HG03442 (cell line): Measurements from ENCODE around the gene BLTP3A.
"Not testable (repeated sequence)": the region's sequence is repeated elsewhere in the genome, so short reads cannot be mapped to it uniquely, and the experiment has no call there.

Experiments used
- ATAC-seq: cut with Tn5 transposase; IDR thresholded peaks from one replicate; pipeline ENCODE4 v1.9.1; 2021; ENCODE audit warnings: mild to moderate bottlenecking, moderate library complexity; ENCODE audit not compliant: unreplicated experiment

The BLTP3A gene, protein sequence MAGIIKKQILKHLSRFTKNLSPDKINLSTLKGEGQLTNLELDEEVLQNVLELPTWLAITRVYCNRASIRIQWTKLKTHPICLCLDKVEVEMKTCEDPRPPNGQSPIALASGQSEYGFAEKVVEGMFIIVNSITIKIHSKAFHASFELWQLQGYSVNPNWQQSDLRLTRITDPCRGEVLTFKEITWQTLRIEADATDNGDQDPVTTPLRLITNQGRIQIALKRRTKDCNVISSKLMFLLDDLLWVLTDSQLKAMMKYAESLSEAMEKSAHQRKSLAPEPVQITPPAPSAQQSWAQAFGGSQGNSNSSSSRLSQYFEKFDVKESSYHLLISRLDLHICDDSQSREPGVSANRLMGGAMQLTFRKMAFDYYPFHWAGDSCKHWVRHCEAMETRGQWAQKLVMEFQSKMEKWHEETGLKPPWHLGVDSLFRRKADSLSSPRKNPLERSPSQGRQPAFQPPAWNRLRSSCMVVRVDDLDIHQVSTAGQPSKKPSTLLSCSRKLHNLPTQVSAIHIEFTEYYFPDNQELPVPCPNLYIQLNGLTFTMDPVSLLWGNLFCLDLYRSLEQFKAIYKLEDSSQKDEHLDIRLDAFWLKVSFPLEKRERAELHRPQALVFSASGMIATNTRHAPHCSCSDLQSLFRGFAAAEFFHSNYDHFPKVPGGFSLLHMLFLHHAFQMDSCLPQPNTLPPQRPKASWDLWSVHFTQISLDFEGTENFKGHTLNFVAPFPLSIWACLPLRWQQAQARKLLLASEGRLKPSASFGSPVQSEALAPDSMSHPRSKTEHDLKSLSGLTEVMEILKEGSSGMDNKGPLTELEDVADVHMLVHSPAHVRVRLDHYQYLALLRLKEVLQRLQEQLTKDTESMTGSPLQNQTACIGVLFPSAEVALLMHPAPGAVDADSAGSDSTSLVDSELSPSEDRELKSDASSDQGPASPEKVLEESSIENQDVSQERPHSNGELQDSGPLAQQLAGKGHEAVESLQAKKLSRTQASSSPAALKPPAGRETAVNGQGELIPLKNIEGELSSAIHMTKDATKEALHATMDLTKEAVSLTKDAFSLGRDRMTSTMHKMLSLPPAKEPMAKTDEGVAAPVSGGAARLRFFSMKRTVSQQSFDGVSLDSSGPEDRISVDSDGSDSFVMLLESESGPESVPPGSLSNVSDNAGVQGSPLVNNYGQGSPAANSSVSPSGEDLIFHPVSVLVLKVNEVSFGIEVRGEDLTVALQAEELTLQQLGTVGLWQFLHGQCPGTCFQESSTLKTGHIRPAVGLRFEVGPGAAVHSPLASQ (N-terminal part only)

DNA sequence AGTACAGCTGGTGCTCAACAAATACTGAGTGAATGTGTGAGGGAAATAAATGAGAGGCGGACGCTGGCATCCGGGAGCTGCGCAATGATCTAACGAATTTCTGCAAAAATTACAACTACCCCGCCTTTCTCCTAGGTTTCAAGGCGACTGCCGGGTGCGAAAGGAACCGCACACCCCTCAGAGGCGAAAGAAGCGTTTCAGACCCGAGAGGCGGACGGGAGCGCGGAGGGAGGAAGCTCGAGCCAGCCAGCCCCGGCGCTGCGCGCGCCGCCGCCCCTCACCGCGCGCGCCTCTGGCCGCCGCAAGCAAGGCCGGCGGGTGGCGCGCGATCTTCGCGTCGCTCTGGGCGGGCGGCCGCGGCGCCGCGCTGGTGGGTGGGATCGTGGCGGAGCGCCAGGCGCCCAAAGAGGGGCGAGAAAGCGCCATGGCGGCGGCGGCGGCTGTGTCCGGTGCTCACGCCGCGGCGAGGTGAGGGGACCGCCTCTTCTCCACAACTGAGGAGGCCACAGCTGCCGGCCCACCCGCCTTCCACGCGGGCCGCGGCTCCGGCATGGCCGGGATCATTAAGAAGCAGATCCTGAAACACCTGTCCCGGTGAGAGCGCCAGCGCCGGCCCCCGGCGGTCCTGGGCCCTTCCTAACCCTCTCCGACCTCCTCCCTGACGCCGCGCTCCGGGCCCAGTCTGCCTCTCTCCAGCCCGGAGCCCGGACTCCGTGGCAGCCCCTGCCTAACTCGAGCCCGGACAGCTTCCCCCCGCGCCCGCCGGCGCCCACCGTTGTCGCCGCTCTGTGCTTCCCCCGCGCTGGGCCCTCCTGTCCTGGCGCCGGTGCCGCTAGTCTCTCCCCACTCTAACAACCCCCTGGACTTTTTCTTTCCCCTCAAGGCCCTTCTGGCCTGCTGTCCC is at the start of gene BLTP3A:
TSS of gene BLTP3A (plus strand) at position 383 of the 904 bp plus-strand sequence. CDS start at position 551, 168 bp downstream.
- peak; percentile 80 for ATAC-seq

DNA sequence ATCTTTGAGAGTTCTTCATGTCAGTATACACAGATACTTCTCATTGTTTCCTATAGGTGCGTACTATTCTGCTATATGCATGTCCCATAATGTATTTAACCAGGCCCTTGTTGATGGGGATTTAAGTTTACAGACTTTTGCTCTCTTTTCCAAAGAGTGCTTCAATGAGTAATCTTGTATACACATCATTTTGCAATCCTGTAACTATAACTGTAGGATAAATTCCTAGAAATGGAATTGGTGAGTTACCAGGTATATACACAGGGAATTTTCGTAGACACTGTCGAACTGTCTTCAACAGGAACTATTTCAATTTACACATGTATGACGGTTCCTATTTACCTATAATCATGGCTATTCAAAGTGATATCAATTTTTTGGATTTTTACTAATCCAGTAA is 49.8 kb upstream of the BLTP3A start:
- ATAC-seq = no peak

DNA sequence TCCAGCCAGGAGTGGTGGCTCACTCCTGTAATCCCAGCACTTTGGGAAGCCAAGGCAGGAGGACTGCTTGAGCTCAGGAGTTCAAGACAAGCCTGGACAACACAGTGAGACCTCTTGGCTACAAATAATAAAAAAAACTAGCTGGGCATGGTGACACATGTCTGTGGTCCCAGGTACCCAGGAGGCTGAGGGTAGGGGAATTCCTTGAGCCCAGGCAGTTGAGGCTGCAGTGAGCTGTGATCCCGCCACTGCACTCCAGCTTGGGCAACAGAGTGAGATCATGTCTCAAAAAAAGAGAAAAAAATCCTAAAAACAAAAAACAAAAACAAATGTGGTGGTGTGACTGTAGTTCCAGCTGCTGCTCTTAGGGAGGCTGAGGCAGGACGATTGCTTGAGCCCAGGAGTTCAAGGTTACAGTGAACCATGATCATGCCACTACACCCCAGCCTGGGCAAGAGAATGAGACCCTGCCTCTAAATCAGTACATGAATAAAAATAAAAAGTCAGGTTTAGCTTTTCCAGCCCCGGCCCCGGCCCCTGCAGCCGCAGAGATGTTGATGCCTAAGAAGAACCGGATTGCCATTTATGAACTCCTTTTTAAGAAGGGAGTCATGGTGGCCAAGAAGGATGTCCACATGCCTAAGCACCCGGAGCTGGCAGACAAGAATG is 48.1 kb upstream of the BLTP3A start:
- no peak for ATAC-seq

DNA sequence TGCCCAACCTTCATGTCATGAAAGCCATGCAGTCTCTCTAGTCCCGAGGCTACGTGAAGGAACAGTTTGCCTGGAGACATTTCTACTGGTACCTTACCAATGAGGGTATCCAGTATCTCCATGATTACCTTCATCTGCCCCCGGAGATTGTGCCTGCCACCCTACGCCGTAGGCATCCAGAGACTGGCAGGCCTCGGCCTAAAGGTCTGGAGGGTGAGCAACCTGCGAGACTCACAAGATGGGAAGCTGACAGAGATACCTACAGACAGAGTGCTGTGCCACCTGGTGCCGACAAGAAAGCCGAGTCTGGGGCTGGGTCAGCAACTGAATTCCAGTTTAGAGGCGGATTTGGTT is 47.6 kb upstream of the BLTP3A start:
- ATAC-seq = not testable (repeated sequence)

DNA sequence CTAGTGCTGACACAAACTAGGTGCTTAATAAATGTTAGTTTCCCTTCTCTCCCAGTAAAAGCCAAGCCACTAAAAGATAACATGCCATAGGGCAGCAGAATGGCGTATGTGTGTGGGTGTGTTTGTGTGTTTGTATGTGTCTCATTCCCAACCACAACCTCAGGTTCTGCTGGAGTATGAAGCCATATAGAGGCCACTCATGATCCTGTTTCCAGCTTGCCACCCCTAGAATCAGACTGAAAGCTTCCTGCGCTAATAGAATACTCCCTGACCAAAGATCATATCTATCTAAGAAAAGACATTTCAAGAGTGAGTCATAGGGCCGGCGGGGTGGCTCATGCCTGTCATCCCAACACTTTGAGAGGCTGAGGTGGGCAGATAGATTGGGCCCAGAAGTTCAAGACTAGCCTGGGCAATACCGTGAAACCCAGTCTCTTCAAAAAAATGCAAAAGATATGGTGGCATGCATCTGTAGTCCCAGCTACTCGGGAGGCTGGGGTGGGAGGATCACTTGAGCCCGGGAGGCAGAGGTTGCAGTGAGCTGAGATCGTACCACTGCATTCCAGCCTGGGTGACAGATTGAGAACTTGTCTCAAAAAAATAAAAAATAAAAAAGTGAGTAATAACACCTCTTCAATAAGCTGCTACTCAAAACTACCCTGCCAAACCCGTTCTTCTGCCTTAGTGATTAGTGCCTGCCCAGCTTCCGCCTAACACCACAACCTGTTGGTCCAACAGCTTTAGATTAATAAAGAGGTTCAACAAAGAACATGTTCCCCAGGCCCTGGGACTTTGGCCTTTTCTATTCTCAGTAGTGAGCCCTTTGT is 46.4 kb upstream of the BLTP3A start:
- no peak for ATAC-seq

DNA sequence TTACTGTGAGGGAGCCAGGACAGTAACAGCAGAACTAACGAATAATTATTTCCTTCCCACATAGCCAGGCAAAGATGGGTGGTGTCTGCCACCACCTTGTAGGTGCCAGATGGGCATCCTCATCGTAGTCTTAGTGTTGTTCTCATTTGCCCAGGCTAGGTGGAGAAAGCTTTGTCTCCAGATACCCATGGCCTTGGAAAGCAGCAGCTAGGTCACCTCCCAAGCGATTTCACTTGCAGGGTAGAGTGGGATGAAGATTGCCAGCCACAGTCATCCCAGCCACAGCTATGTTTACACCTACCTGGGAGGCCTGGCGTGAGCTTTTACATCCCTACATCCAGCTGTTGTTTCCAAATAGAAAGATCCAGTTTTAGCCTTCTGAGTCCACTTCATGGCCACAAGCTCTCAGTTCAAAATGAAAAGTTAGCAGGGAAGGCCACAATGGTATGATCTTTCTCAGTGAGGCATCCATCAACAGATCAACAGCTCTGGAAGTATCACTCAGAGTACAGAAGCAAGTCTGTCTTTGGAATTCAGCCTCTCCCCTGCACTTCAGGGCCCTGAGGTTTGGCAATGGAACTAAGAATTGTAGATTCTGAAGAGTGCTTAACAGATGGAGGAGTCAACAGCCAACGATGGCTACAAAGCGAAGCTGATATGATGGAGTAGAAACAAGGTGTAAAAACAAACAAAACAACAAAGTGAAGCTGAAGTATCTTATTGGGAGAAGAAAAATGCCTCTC is 45.6 kb upstream of the BLTP3A start:
- no peak for ATAC-seq

DNA sequence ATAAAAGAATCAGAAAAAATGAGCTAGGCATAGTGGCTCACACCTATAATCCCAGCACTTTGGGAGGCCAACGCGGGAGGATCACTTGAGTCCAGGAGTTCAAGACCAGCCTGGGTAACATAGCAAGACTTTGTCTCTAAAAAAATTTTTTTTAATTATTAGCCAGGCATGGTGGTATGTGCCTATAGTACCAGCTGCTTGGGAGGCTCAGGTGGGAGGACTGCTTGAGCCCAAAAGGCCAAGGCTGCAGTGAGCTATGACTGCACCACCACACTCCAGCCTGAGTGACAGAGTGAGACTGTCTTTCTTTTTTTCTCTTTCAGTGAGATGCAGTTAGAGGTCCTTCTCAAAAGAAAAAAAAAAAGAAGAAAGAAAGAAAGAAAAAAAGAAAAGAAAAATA is 43.1 kb upstream of the BLTP3A start:
- ATAC-seq = no peak

DNA sequence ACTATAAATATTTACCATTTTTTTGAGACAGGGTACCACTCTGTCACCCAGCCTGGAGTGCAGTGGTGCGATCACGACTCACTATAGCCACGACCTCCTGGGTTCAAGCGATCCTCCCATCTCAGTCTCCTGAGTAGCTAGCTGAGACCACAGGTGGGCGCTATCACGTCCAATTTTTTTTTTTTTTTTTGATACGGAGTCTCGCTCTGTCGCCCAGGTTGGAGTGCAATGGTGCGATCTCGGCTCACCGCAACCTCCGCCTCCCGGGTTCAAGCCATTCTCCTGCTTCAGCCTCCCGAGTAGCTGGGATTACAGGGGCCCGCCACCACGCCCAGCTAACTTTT is 35.4 kb upstream of the BLTP3A start:
- ATAC-seq = not testable (repeated sequence)

DNA sequence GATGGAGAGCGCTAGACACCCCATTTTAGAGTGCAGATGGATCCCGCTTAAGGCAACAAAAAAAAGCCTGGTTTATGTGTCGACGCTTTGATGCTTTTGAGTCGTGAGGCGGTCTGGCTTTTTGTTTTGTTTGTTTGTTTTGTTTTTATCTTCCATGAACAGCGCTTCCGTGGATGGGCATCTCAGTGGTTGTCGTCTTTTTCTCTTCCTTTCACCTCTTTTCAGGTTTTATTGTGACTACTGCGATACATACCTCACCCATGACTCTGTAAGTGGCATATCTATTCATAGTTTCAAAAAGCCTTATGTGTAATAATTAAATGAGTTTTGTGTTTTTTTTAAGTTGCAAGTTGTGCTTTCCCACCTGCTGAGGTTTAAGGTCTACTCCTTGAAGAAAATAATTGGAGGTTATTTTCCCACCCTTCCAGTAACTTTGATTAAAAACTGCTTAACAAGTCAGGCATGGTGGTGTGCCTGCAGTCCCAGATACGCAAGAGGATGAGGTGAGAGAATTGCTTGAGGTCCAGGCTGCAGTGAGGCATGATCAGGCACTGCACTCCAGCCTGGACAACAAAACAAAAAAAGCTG is 34.1 kb upstream of the BLTP3A start:
- no peak for ATAC-seq

DNA sequence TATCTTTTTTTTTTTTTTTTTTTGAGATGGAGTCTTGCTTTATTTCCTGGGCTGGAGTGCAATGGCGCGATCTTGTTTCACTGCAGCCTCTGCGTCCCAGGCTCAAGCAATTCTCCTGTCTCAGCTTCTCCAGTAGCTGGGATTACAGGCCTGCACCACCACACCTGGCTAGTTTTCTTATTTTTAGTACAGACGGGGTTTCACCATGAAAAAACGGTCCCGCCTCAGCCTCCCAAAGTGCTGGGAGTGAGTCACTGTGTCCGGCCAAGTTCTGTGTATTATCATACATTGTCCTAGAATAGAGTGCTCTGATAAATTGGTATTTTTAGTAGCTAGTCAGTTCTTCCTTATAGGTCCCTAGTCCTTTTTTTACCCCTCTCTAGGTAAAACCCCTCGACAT is 31.8 kb upstream of the BLTP3A start:
- ATAC-seq = no peak

DNA sequence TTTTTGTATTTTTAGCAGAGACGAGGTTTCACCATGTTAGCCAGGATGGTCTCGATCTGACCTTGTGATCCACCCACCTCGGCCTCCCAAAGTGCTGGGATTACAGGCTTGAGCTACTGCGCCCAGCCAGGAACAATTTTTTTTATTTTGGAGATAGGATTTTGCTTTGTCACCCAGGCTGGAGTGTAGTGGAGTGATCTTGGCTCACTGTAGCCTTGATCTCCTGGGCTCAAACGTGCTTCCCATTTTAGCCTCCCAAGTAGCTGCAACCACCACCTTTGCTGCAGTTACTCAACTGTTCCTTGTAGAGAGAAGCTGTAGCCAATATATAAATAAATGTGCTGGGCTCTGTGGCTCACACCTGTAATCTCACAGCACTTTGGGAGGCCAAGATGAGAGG is 30.2 kb upstream of the BLTP3A start:
- ATAC-seq = not testable (repeated sequence)

DNA sequence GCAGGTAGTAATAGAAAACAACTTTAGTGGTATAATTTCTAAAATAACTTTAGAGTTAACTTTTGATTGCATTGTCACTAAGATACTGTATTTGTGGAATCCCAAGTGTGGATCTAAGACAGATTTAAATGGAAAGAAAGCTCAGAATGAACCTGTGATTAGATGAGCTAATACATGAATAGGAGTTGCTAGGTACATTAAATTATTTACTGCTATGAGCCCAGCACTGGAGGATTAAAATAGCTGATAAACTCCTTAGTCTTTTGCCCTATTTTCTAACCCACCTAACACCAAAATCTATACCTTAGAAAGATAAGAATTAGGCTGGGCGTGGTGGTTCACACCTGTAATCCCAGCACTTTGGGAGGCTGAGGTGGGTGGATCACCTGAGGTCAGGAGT is 23.7 kb upstream of the BLTP3A start:
- ATAC-seq = no peak

DNA sequence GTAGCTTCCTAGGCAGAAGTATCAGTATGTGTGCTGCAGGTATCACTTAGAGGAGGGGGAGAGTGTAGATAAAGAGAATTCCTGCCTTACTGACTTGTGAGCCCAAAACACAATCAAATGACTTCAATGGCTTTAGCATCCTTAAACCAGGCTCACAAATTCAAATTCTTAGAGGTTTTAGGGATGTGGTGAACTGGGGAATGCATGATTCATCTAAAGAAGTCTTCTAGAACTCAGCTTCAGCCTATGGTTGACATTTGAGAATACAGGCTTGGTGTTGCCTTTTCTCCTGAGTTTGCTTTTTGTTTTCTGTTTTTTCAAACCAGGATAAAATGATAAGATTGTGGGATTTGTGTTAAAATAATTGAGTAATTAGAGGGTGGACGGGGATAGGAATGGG is 20.2 kb upstream of the BLTP3A start:
- ATAC-seq = no peak

DNA sequence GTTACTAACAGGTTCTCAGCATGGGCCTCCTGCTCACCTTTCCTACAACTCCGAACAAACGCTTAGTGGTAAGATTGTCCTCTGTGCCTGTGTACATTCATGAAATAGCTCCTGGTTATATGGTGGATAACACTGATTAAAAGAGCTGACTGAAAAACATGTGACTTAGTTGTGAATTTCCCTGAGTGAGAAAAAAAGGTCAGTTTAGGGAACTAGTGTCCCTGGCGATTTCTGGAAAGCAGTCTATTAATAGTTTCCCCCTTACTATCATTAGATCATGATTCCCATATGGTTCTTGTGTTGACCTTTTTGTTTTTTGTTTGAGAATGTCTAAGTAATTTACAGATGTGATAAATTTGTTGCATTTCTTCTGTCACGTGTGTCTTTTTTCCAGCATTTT is 18.9 kb upstream of the BLTP3A start:
- ATAC-seq = no peak

DNA sequence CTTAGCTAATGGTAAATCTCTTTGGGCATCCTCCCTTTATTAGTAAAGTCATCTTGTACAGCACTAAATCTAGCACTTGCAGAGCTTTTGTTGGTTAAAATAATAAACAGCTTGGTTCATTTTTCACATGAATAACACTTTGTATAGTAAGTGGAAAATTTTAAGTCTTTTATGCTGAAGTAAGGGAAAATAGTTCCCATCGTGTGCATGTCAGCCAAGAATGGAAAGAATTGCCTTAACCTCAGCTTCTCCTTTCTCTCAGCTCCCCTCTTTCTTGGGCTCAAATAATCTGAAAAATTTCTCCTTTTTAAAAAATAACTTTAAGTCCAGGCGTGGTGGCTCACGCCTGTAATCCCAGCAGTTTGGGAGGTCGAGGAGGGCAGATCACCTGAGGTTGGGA is 18.0 kb upstream of the BLTP3A start:
- no peak for ATAC-seq

DNA sequence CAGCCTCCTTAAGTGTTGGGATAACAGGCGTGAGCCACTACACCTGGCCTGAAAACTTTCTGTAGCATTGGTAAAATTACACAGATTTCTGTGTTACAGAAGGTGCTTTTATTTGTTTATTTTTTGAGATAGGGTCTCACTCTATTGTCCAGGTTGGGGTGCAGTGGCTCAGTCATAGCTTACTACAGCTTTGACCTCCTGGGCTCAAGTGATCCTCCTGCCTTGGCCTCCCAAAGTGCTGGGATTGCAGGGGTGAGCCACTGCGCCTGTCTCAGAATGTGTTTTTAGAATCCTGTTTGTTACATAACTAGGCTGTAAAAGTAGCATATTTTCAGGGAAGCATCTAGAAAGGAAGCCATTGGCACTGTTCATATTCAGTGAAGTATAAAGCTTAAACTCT is 16.9 kb upstream of the BLTP3A start:
- ATAC-seq = no peak

DNA sequence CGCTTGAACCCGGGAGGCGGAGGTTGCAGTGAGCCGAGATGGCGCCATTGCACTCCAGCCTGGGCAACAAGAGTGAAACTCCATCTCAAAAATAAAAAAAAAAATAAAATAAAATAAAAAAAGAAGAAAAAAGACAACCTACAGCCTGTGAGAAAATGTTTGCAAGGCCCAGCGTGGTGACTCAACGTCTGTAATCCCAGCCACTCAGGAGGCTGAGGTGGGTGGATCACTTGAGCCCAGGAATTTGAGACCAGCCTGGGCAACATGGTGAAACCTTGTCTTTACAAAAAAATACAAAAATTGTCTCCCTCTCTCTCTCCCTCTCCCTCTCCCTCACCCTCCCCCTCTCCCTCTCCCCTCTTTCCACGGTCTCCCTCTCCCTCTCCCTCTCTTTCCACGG is 6.5 kb upstream of the BLTP3A start:
- not testable (repeated sequence) for ATAC-seq

DNA sequence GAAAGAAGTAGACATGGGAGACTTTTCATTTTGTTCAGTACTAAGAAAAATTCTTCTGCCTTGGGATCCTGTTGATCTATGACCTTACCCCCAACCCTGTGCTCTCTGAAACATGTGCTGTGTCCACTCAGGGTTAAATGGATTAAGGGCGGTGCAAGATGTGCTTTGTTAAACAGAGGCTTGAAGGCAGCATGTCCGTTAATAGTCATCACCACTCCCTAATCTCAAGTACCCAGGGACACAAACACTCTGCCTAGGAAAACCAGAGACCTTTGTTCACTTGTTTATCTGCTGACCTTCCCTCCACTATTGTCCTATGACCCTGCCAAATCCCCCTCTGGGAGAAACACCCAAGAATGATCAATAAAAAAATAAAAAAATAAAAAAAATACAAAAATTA is 4.7 kb upstream of the BLTP3A start:
- ATAC-seq = not testable (repeated sequence)
